ENCODE results near the gene ADAMTSL1. TPM values are rescaled to one million over a fixed set of nuclear protein-coding genes. Genes with fewer than 3 reads are reported as not detected.

The ADAMTSL1 gene
- total RNA-seq, 6 experiments from 2014 or later = 0.73 to 2.1 (median 0.89) TPM

DNA sequence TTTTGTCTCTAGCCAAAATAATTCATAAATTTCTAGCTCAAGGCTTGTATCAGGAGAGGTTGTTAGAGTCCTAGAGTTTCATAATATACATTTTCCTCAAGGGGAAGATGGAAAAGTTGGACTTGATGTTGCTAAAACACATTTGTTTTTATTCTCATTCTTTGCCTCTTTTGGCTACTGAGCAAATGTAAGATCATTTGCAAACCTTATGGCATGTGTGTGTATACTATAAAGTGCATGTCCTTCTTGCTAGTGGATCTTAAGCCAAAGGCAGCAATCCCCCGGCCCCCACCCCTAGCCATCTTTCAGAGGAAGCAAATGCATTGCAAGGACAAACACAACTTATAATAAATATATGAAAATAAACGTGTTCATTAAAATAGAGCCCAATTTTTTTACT is 43.0 kb downstream of the ADAMTSL1 start:
- ATAC-seq (no peak), DNase-seq (no peak)
- Histone ChIP-seq H3K27me3 (no peaks in the 10 kb centered on the region), H3K9me3 (no peaks in the 10 kb centered on the region), H3K36me3 (no peaks in the 10 kb centered on the region), H3K4me1 (no peaks in the 10 kb centered on the region), H3K4me3 (no peak overlapping the region), H3K27ac (no peak overlapping the region)
- no peak for TF ChIP-seq POLR2A (IDR thresholded peaks at IDR 0.05)
- no peak for TF ChIP-seq CTCF (IDR thresholded peaks at IDR 0.05)
- whole genome bisulfite sequencing (ENCODE audit: insufficient coverage, low coverage, low lambda C conversion rate, missing lambda C conversion rate) = 49% methylated on average over 2 of the region's 2 CpGs
- intact Hi-C loops (cut with DNase I) = no loop called here

- Histone ChIP-seq H3K27me3 (no peaks in the 10 kb centered on the region), H3K27ac (no peak overlapping the region), H3K36me3 (no peaks in the 10 kb centered on the region), H3K4me1 (no peaks in the 10 kb centered on the region), H3K9me3 (no peaks in the 10 kb centered on the region), H3K4me3 (no peak overlapping the region)
- no peak for DNase-seq
- TF ChIP-seq CTCF (IDR thresholded peaks at IDR 0.05) (no peak), POLR2A (IDR thresholded peaks at IDR 0.05) (no peak)
- 85% methylated on average over 3 of the region's 3 CpGs for WGBS (ENCODE audit: insufficient coverage, low coverage, low lambda C conversion rate, missing lambda C conversion rate)
- no peak for ATAC-seq
- intact Hi-C loops (cut with DNase I) = no loop called here
Observed at GRCh38 chr9:18520416-18521047, 46.6 kb downstream of the ADAMTSL1 start.

GRCh38 chr9:18526685-18527084 is 52.7 kb downstream of the ADAMTSL1 start:
- intact Hi-C loops (cut with DNase I) = no loop called here
- TF ChIP-seq CTCF (IDR thresholded peaks at IDR 0.05) (no peak), POLR2A (IDR thresholded peaks at IDR 0.05) (no peak)
- WGBS (ENCODE audit: insufficient coverage, low coverage, low lambda C conversion rate, missing lambda C conversion rate) = 68% methylated on average over 3 of the region's 3 CpGs

DNA sequence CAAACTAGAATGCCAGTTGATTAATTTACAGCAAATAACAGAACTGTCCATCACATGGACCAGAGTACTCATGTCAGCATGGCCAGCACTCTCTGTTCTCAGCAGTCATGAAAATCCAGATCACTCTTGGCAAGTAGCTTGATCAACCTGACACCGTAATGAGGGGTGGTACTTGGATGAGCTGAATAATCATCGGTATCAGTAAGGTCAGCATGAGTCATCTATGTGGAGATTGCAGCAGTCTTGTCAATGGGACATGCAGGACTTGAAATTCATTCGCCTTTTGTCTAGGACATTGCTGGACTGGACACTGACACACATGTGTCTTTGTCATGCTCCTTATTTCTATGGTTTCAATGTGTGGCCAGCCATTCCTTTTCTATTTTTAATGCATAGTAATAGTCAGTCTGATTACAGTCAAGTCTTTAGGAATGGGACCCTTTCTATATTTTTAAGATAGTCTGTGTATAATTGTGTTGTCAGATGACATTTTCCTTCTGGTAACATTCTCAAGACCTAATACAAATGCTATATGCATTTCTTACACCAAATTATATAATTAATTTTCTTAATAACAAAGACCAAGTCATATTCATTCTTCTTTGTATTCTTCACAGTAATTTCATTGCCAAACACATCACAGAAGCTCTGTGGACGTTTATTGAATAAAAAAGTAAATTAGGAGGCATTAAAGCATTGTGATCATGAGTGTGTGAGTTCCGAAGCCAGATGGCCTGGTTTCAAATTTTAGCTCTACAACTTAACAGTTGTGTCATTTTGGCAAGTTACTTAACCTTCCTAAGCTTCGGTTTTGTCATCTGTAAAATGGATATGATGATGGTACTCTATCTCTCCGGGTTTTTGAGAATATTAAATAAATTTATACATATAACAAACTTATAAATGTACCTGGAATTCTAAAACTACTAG is 57.4 kb downstream of the ADAMTSL1 start:
- H3K4me1 ChIP-seq = no peaks in the 10 kb centered on the region
- no peak overlapping the region for H3K4me3 ChIP-seq
- H3K9me3 ChIP-seq = no peaks in the 10 kb centered on the region
- intact Hi-C loops (cut with DNase I) = no loop called here
- TF ChIP-seq CTCF (IDR thresholded peaks at IDR 0.05) (no peak), POLR2A (IDR thresholded peaks at IDR 0.05) (no peak)
- no peak for ATAC-seq
- no peak overlapping the region for H3K27ac ChIP-seq
- DNase-seq = no peak
- H3K36me3 ChIP-seq = no peaks in the 10 kb centered on the region
- 51% methylated on average over 7 of the region's 7 CpGs for WGBS (ENCODE audit: insufficient coverage, low coverage, low lambda C conversion rate, missing lambda C conversion rate)
- no peaks in the 10 kb centered on the region for H3K27me3 ChIP-seq

More at GRCh38 chr9:18526685-18527084, 52.7 kb downstream of the ADAMTSL1 start:
- Histone ChIP-seq H3K4me1 (no peaks in the 10 kb centered on the region), H3K27ac (no peak overlapping the region), H3K4me3 (no peak overlapping the region), H3K27me3 (no peaks in the 10 kb centered on the region), H3K9me3 (no peaks in the 10 kb centered on the region), H3K36me3 (no peaks in the 10 kb centered on the region)
- DNase-seq (no peak), ATAC-seq (no peak)

Measured in right lobe of liver (tissue), 6 donors.